Endothelial cell of umbilical vein (primary cell): ENCODE data around the gene KDM6B.

ENCODE experiments used
- CTCF ChIP-seq, 2 donors: IDR thresholded peaks; 1 replicate in 1 of 2; 2 replicates in 1 of 2; pipeline ENCODE4 v1.5.1; 2011; ENCODE audit warnings: low read length in 2 of 2, mild to moderate bottlenecking in 2 of 2, moderate library complexity in 2 of 2, control low read depth in 1 of 2, inconsistent platforms in 1 of 2, low read depth in 1 of 2; ENCODE audit not compliant: insufficient read depth in 1 of 2; ENCODE audit errors: extremely low read depth in 1 of 2
- EZH2 ChIP-seq: IDR thresholded peaks from 2 replicates; pipeline ENCODE4 v1.6.1; 2012; ENCODE audit warnings: borderline replicate concordance, low read depth, mild to moderate bottlenecking, moderate library complexity, low read length, inconsistent platforms; ENCODE audit not compliant: severe bottlenecking
- FOS ChIP-seq: IDR thresholded peaks from 2 replicates; pipeline ENCODE4 v1.6.1; 2011; ENCODE audit warnings: mild to moderate bottlenecking, low read length, moderate library complexity, borderline replicate concordance; ENCODE audit not compliant: insufficient read depth
- GATA2 ChIP-seq: IDR thresholded peaks from 2 replicates; pipeline ENCODE4 v1.7.0; 2011; ENCODE audit warnings: low read depth, mild to moderate bottlenecking, moderate library complexity, mixed read lengths, low read length; ENCODE audit not compliant: insufficient read length, insufficient read depth
- JUN ChIP-seq: IDR thresholded peaks from 2 replicates; pipeline ENCODE4 v1.6.1; 2011; ENCODE audit warnings: borderline replicate concordance, low read depth; ENCODE audit not compliant: insufficient read length, insufficient read depth
- MYC ChIP-seq: IDR thresholded peaks from one replicate; pipeline ENCODE4 v1.6.1; 2011; ENCODE audit warnings: mild to moderate bottlenecking, low read depth, low read length
- POLR2A ChIP-seq: IDR thresholded peaks from 2 replicates; pipeline ENCODE4 v1.6.1; 2012; ENCODE audit warnings: low read depth, mild to moderate bottlenecking, control low read depth, low read length
- POLR2AphosphoS5 ChIP-seq: IDR thresholded peaks from 2 replicates; pipeline ENCODE4 v1.6.1; 2012; ENCODE audit warnings: low read depth, mild to moderate bottlenecking, control low read depth, low read length, moderate library complexity; ENCODE audit not compliant: insufficient read depth
- TF ChIP-seq, protein P1 (sequence below): IDR thresholded peaks from 2 replicates; pipeline ENCODE4 v1.6.1; 2011; ENCODE audit not compliant: insufficient read depth, insufficient read length

DNA sequence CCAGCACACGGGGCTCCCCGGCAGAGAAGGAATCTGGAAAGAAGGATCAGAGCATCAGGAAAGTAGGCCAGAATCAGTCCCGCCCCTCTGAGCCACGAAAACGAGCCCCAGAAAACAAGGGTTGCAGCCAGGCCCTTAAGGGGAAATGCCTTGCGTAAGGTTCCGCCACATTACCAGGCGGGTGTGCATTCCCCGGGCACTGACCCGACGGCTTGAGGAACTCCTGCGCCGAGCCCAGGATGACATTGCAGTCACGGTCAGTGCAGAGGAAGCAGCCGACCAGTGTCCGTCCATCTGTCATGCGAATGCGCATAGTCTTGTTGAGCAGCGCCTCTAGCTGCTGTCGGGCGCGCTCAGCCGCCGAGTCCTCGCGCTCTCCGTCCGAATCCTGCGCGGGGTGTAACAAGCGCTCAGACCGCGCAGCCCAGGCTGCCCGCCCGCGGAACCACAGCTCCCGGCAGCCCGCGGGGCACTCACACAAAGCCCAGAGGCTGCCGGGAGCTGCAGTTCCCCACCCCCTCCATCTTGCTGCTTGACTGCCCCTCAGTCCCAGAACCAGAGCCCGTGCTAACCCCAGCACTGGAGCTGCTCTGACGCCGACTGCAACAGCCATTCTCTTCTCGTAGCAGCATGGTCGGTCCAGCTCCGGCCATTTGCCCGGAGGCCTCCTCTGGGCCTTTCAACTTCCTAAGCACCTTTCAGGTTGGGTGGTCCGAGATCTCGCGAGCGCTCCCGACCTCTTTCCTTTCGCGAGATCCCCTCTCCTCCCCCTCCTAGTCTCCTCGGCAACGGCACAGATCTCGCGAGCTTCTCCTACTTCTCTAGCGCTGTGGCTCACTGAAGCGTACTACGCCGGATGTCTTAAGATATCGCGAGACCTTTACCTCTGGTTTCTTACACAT, 23.0 kb downstream of the KDM6B start, which contains the start of gene NAA38:
- TF ChIP-seq POLR2A, result peak; percentile 84
- TF ChIP-seq CTCF (IDR thresholded peaks at IDR 0.05; ENCODE audit: extremely low read depth in 1 of 2, insufficient read depth in 1 of 2, low read depth in 1 of 2, low read length in 2 of 2), result peak; percentile 17 to 34
- no peak for TF ChIP-seq MYC
- TF ChIP-seq POLR2AphosphoS5, result peak; percentile 93
- TF ChIP-seq, protein P1, sequence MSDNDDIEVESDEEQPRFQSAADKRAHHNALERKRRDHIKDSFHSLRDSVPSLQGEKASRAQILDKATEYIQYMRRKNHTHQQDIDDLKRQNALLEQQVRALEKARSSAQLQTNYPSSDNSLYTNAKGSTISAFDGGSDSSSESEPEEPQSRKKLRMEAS, result no peak
- no peak for TF ChIP-seq EZH2
- TF ChIP-seq JUN, result no peak
- no peak for TF ChIP-seq FOS
- TF ChIP-seq GATA2, result no peak
